Testis (tissue), 3 donors: ENCODE results near the gene ZNF462. TPM values are rescaled to one million over a fixed set of nuclear protein-coding genes. Genes with fewer than 3 reads are reported as not detected.

ENCODE experiments used
- DNase-seq: peaks from one replicate; pipeline ENCODE4 v3.0.0-alpha.2; 2019
- H3K27ac ChIP-seq, 2 donors: fragments of 200-600 bp; sonication (generic); one replicate each; pipeline ENCODE4 v1.5.1; 2019
- H3K27me3 ChIP-seq: fragments of 200-600 bp; sonication (generic); one replicate; pipeline ENCODE4 v1.5.1; 2019
- H3K36me3 ChIP-seq: fragments of 200-600 bp; sonication (generic); one replicate; pipeline ENCODE4 v1.5.1; 2017; ENCODE audit warnings: low read depth; ENCODE audit errors: missing control alignments
- H3K4me1 ChIP-seq: fragments of 200-600 bp; sonication (generic); one replicate; pipeline ENCODE4 v1.5.1; 2019
- H3K4me3 ChIP-seq, 2 donors: fragments of 200-600 bp; sonication (generic); one replicate each; pipeline ENCODE4 v1.5.1; 2017 to 2019
- H3K9me3 ChIP-seq: fragments of 200-600 bp; sonication (generic); one replicate; pipeline ENCODE4 v1.5.1; 2017
- CTCF ChIP-seq, 3 experiments: fragments of 450-650 bp in 2 of 3; fragments of 200-600 bp in 1 of 3; sonication (generic) in 1 of 3; IDR thresholded peaks; one replicate each; pipeline ENCODE4 v1.5.1; 2016 to 2019; ENCODE audit warnings: antibody characterized with exemption in 3 of 3, mild to moderate bottlenecking in 2 of 3, moderate library complexity in 1 of 3
- POLR2A ChIP-seq: fragments of 450-650 bp; IDR thresholded peaks from one replicate; pipeline ENCODE4 v1.6.1; 2017; ENCODE audit warnings: antibody characterized with exemption, mild to moderate bottlenecking, moderate library complexity
- WGBS, 2 donors: methylation state at CpG; one replicate each; pipeline ENCODE4 v1.1.5; 2018; 5-methylcytosine and 5-hydroxymethylcytosine counted together
- intact Hi-C: fragments of 100-400 bp; cut with DNase I; formaldehyde crosslinking; loops from one replicate; pipeline ENCODE4 v1.15.1; 2023; ENCODE audit warnings: low total_unique reads
- polyA plus RNA-seq: library from polyadenylated mRNA; stranded (reverse); fragments of 350-450 nt; fragmentation: Illumina TruSeq; extraction: RNeasy Lipid Tissue Mini Kit (QIAGEN cat#74804); gene quantifications from one replicate; pipeline ENCODE4 v1.2.3, GENCODE V29; 2014; ENCODE audit warnings: low read depth, low replicate concordance; ENCODE audit not compliant: insufficient read depth
- total RNA-seq, 2 donors: library from RNA; depleted of rRNA; stranded (reverse); fragments of >200 nt; gene quantifications; one replicate each; pipeline ENCODE4 v1.2.3, GENCODE V29; 2016

ZNF462 gene
- total and polyA plus RNA-seq, 3 donors from 2014 or later, result 31.5 to 61.6 (median 53.2) TPM

- Histone ChIP-seq H3K27ac (no peak overlapping the region), H3K4me3 (no peak overlapping the region), H3K36me3 (no peaks in the 10 kb centered on the region), H3K4me1 (peaks cover 2% of the 10 kb centered on the region), H3K9me3 (no peaks in the 10 kb centered on the region), H3K27me3 (no peaks in the 10 kb centered on the region)
- TF ChIP-seq POLR2A (no peak), CTCF (IDR thresholded peaks at IDR 0.05) (no peak)
- intact Hi-C loops, result no loop called here
- WGBS, 2 donors, result 75 to 86% methylated on average over 2 of the region's 2 CpGs
- DNase-seq, result no peak
These were observed 22.5 kb downstream of the ZNF462 start for GRCh38 chr9:106885451-106885850.

GRCh38 chr9:106886111-106887046, 23.4 kb downstream of the ZNF462 start:
- Histone ChIP-seq H3K9me3 (no peaks in the 10 kb centered on the region), H3K27ac (no peak overlapping the region), H3K4me3 (no peak overlapping the region), H3K36me3 (no peaks in the 10 kb centered on the region), H3K27me3 (no peaks in the 10 kb centered on the region), H3K4me1 (no peaks in the 10 kb centered on the region)
- WGBS, 2 donors, result 93 to 95% methylated on average over 6 of the region's 6 CpGs
- no peak for DNase-seq
- intact Hi-C loops, result no loop called here
- no peak for TF ChIP-seq POLR2A
- TF ChIP-seq CTCF (IDR thresholded peaks at IDR 0.05), result no peak

- Histone ChIP-seq H3K4me1 (no peaks in the 10 kb centered on the region), H3K36me3 (no peaks in the 10 kb centered on the region), H3K9me3 (no peaks in the 10 kb centered on the region), H3K27me3 (no peaks in the 10 kb centered on the region), H3K4me3 (no peak overlapping the region), H3K27ac (no peak overlapping the region)
- no peak for DNase-seq
- TF ChIP-seq POLR2A (no peak), CTCF (IDR thresholded peaks at IDR 0.05) (no peak)
- intact Hi-C loops, result no loop called here
- WGBS, 2 donors, result 76 to 88% methylated on average over 2 of the region's 2 CpGs
These were observed 24.1 kb downstream of the ZNF462 start for GRCh38 chr9:106887066-106887465.

GRCh38 chr9:106889061-106889590, 26.2 kb downstream of the ZNF462 start:
- Histone ChIP-seq H3K27ac (no peak overlapping the region), H3K36me3 (no peaks in the 10 kb centered on the region), H3K4me3 (no peak overlapping the region), H3K9me3 (no peaks in the 10 kb centered on the region), H3K27me3 (no peaks in the 10 kb centered on the region), H3K4me1 (no peaks in the 10 kb centered on the region)
- DNase-seq, result no peak
- intact Hi-C loops, result no loop called here
- WGBS, 2 donors, result 69 to 80% methylated on average over 7 of the region's 7 CpGs
- no peak for TF ChIP-seq CTCF (IDR thresholded peaks at IDR 0.05)
- no peak for TF ChIP-seq POLR2A
